Lung (tissue), 12 donors: ENCODE data around the gene POLDIP2. TPM values are rescaled to one million over a fixed set of nuclear protein-coding genes. Genes with fewer than 3 reads are reported as not detected.
A peak's percentile ranks its signal among the peaks of the same experiment; 100 is the strongest.

Experiments used
- ATAC-seq: fragments of 200-7000 bp; cut with Tn5 transposase; one replicate; pipeline ENCODE4 v1.9.1; 2020; ENCODE audit warnings: moderate number of reproducible peaks; ENCODE audit not compliant: insufficient read depth, low FRiP score
- DNase-seq, 3 donors: peaks; one replicate each; pipeline ENCODE4 v3.0.0-alpha.2; 2013 to 2017
- H3K27ac ChIP-seq, 2 donors: one replicate each; pipeline ENCODE4 v1.5.1; 2013; ENCODE audit warnings: mild to moderate bottlenecking in 2 of 2, moderate library complexity in 2 of 2, control low read depth in 1 of 2, inconsistent platforms in 1 of 2, low read depth in 1 of 2, low read length in 1 of 2
- H3K27me3 ChIP-seq, 3 donors: one replicate each; pipeline ENCODE4 v1.5.1; 2013; ENCODE audit warnings: low read length in 2 of 3; ENCODE audit not compliant: control insufficient read depth in 3 of 3, insufficient read depth in 3 of 3
- H3K36me3 ChIP-seq, 4 donors: one replicate each; pipeline ENCODE4 v1.5.1; 2013; ENCODE audit warnings: low read length in 4 of 4, mild to moderate bottlenecking in 1 of 4, moderate library complexity in 1 of 4; ENCODE audit not compliant: control insufficient read depth in 4 of 4, insufficient read depth in 4 of 4
- H3K4me1 ChIP-seq, 5 donors: one replicate each; pipeline ENCODE4 v1.5.1; 2013; ENCODE audit warnings: low read length in 5 of 5, mild to moderate bottlenecking in 2 of 5, moderate library complexity in 1 of 5; ENCODE audit not compliant: control insufficient read depth in 5 of 5, insufficient read depth in 5 of 5
- H3K4me3 ChIP-seq: one replicate; pipeline ENCODE4 v1.5.1; 2013; ENCODE audit warnings: mild to moderate bottlenecking, control low read depth, moderate library complexity
- H3K9ac ChIP-seq, 2 donors: one replicate each; pipeline ENCODE4 v1.5.1; 2013; ENCODE audit warnings: low read length in 2 of 2, control low read depth in 1 of 2; ENCODE audit not compliant: insufficient read depth in 1 of 2
- H3K9me3 ChIP-seq, 4 donors: one replicate each; pipeline ENCODE4 v1.5.1; 2013; ENCODE audit warnings: low read length in 3 of 4, mild to moderate bottlenecking in 1 of 4, moderate library complexity in 1 of 4; ENCODE audit not compliant: control insufficient read depth in 4 of 4, insufficient read depth in 3 of 4
- CTCF ChIP-seq: IDR thresholded peaks from 2 replicates; pipeline ENCODE4 v1.5.1; 2012; ENCODE audit warnings: mild to moderate bottlenecking; ENCODE audit errors: control extremely low read depth, extremely low read depth
- WGBS, 2 donors: extraction: QIAGEN DNeasy Blood & Tissue Kit; methylation state at CpG; one replicate each; pipeline ENCODE4 v1.1.7; 2013; 5-methylcytosine and 5-hydroxymethylcytosine counted together
- polyA plus RNA-seq, 2 donors: library from polyadenylated mRNA; stranded (reverse); fragments of 200-250 nt; gene quantifications; one replicate each; pipeline ENCODE4 v1.2.1, GENCODE V29; 2013
- total RNA-seq, 2 donors: library from RNA; depleted of rRNA in 1 of 2; stranded (reverse); fragments of >200 nt in 1 of 2; gene quantifications; one replicate each; pipeline ENCODE4 v1.2.1, GENCODE V29; 2014 to 2021
- donor health status: control.
- donor health status: control.
- donor health status: Bipolar disorder and iron deficiency.
- donor health status: healthy.
- donor health status: DM: yes; HTN: yes; CAD: no.

POLDIP2 gene
- total and polyA plus RNA-seq, 4 donors, result 38.7 to 82.6 (median 62.3) TPM

GRCh38 chr17:28348979-28349378 is 8.3 kb downstream of the POLDIP2 start:
- H3K36me3 ChIP-seq, result peaks cover 25 to 66% (median 63%) of the 10 kb centered on the region in 4 donors
- TF ChIP-seq CTCF, result no peak

DNA sequence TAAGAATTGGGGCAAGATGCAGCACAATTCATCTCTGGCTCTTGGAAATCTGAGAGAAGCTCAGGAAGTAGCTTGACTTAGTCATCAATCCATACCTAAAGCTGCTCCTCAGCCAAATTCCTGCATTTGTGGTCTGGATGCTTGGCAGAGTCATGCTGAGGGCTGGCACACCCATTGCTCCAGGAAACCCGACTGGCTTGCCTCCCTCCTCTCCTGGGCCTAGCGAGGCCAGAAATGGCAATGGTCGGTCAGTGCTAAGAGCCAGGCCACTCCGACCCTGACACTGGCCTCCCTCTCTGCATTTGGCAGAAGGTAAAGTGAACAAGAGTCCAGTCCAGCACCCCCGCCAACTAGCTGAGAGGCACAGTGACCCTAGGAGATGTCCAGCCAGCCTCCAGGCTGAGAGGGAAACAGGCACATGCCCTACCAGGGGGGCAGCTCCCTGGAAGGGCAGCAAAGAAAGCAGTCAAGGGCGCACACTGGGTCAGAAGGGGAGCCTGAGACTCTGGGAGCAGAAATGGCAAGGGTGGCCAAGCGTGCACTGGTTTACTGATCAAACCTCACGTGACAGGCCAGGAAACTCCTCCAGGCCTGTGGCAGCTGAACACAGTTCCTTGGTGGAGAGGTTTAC is 10.0 kb downstream of the POLDIP2 start:
- Histone ChIP-seq H3K4me3 (no peak overlapping the region), H3K4me1 (peaks cover 0 to 4% (median 0%) of the 10 kb centered on the region in 5 donors), H3K9me3 (no peaks in the 10 kb centered on the region), H3K9ac (no peak overlapping the region), H3K27ac (peak overlapping the region in 1 of 2 donors; percentile 46), H3K27me3 (no peaks in the 10 kb centered on the region), H3K36me3 (peaks cover 24 to 67% (median 63%) of the 10 kb centered on the region in 4 donors)
- DNase-seq (no peak), ATAC-seq (no peak)
- WGBS, 2 donors, result 86 to 91% methylated on average over 8 of the region's 8 CpGs
- no peak for TF ChIP-seq CTCF

More at GRCh38 chr17:28348979-28349378, 8.3 kb downstream of the POLDIP2 start:
- no peaks in the 10 kb centered on the region for H3K27me3 ChIP-seq
- DNase-seq, result no peak
- peaks cover 0 to 4% (median 0%) of the 10 kb centered on the region in 5 donors for H3K4me1 ChIP-seq
- no peak overlapping the region for H3K27ac ChIP-seq
- WGBS, 2 donors, result 78 to 96% methylated on average over 3 of the region's 3 CpGs
- no peak overlapping the region for H3K4me3 ChIP-seq
- ATAC-seq, result no peak
- H3K9me3 ChIP-seq, result no peaks in the 10 kb centered on the region
- H3K9ac ChIP-seq, result no peak overlapping the region

DNA sequence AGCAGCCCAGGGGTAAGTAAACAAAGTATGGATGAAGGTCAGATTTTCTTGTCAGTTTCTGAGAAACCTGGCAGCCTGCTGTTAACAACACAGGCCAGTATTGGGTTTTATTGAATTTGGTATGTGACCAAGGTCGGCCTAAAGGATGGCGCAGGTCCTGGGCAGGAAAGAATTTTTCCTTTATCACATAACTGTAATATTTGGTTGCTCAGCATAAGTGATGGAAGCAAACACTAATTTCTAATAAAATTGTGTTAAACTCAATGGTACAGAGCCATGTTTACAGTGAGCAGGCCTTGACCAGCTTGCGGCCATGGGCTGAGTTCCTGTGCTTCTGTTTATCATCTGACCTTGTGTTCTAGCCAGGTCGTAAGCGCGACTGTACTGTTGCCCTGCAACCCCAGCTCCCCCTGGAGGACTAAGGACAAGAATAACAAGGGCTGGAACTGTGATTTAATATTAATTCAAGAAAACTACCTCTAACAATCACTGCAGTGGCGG is 10.5 kb downstream of the POLDIP2 start:
- no peak for TF ChIP-seq CTCF
- Histone ChIP-seq H3K27me3 (no peaks in the 10 kb centered on the region), H3K27ac (no peak overlapping the region), H3K9me3 (no peaks in the 10 kb centered on the region), H3K36me3 (peaks cover 24 to 70% (median 64%) of the 10 kb centered on the region in 4 donors), H3K4me3 (no peak overlapping the region), H3K4me1 (peaks cover 0 to 4% (median 0%) of the 10 kb centered on the region in 5 donors), H3K9ac (no peak overlapping the region)
- ATAC-seq, result no peak
- 62 to 85% methylated on average over 7 of the region's 7 CpGs for WGBS, 2 donors
- no peak for DNase-seq

- Histone ChIP-seq H3K9me3 (no peaks in the 10 kb centered on the region), H3K4me3 (no peak overlapping the region), H3K27me3 (no peaks in the 10 kb centered on the region), H3K9ac (no peak overlapping the region), H3K36me3 (peaks cover 24 to 70% (median 64%) of the 10 kb centered on the region in 4 donors), H3K4me1 (peaks cover 0 to 4% (median 0%) of the 10 kb centered on the region in 5 donors), H3K27ac (peak overlapping the region in 1 of 2 donors; percentile 16)
- ATAC-seq (no peak), DNase-seq (no peak)
- no peak for TF ChIP-seq CTCF
- WGBS, 2 donors, result 85 to 91% methylated on average over 2 of the region's 2 CpGs
These were observed 11.1 kb downstream of the POLDIP2 start for GRCh38 chr17:28346199-28346580.
